Cerebellar cortex (tissue), 1 donor: ENCODE data around the gene TIGD3.
A peak's percentile ranks its signal among the peaks of the same experiment; 100 is the strongest.

Source experiments
- DNase-seq: peaks from one replicate; pipeline ENCODE4 v3.0.0-alpha.2; 2015; ENCODE audit warnings: low spot score

Gene TIGD3

DNA sequence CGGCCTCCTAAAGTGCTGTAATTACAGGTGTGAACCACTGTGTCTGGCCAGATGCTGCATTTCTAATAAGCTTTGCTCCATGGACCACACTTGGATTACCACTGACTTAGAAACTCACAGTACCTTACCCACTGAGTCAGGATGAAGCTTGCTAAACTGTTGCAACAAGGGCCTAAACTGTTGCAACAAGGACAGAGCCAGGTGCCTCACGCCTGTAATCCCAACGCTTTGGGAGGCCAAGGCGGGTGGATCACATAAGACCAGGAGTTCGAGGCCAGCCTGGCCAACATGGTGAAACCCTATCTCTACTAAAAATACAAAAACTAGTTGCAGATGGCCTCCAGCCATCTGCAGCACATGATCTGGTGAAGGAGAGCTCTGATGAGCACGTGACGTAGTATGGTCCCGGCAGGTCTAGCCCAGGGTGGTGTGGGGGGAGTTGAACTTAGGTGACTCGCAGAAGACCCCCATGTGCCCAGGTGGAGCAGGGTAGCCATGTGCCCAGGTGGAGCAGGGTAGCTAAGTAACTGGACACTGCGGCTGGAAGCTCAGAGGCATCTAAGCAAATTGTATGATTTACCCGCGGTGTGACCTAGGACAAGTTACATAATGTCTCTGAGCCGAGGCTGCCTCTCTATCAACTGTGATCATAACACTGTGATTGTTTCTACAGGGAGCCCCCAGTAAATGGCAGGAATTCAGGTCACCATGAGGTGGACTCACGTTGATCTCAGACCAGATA is 19.5 kb downstream of the TIGD3 start:
- DNase-seq, result no peak

DNA sequence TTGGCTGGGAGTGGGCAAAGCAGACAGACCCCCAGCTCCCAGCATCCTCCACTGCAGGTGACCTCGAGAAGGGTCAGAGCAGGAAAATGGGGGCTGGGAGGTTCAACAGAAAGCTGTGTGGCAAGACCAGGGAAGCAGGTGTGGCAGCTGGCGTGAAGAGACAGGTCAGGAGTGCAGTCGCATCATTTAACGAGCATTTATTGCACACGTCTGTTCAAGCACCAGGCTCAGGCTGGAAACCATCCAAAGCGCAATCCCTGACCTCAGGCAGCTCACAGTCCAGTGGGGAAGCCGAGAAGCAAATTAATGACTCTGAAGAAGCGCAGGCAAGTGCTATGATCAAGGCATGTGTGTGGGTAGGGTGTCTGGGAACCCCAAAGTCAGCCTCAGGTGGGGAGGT is 20.5 kb downstream of the TIGD3 start:
- no peak for DNase-seq

DNA sequence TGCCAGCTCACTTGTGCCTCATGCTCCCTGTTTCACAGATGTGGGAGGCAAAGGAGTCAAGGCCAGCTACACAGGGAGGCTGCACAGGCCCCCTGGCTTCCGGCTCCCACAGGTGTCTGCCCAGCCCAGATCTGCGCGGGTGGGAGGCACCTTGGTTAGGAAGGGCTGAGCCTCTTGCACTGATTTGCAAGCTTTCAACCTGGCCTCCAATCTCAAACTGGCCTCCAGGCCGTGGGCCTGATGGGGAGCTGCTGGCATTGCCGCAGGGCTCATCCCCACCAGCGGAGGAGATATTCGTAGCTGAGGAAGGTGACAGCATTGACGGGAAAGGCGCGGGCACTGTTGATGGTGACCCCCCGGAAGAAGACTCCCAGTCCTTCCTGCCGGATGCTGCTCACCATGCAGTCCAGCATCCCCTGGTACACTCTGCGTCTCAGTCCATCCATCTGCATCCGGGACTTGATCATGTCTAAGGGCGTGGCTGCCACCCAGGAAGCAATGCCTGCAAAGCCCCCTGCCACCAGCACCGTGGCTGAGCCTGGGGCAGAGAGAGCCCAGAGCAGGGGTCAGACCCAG is 21.7 kb downstream of the TIGD3 start:
- no peak for DNase-seq

DNA sequence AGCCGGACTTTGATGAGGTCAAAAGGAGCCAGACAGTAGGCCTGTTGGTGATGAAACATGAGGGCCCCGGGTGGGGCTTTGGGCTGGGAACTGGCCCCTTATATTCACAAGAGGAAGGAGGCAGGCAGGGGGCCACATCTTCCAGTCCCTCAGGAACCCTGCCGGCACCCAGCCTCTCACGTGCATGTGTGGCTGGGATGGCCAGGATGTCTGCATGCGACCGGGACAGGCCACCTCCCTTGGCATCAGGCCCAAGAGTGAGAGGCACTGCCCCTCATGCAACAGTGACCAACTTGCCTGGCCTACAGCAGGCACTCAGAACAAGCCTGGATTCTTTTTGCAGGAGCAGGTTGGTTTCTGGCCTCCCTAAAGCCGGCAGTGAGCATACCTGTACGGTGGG is 22.5 kb downstream of the TIGD3 start:
- DNase-seq, result no peak

DNA sequence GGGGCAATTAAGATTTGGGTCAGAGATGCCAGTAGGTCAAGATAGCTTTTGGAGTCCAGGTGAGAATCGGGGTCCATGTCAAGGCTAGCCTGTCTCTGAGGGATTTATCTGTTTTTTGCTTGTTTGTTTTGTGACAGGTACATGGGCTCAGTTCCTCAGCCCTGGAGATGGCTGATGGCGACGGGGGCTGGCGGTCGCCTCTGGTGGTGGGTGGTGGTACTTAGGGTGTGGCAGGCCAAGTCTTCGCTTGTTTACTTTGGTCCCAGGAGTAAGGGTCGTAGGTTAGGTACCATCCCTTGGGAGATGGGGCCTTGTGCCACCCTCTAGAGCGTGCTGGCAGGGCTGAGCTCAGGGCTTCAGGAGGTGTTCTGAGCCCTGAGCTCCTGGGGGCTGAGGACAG is 23.2 kb downstream of the TIGD3 start:
- no peak for DNase-seq

DNA sequence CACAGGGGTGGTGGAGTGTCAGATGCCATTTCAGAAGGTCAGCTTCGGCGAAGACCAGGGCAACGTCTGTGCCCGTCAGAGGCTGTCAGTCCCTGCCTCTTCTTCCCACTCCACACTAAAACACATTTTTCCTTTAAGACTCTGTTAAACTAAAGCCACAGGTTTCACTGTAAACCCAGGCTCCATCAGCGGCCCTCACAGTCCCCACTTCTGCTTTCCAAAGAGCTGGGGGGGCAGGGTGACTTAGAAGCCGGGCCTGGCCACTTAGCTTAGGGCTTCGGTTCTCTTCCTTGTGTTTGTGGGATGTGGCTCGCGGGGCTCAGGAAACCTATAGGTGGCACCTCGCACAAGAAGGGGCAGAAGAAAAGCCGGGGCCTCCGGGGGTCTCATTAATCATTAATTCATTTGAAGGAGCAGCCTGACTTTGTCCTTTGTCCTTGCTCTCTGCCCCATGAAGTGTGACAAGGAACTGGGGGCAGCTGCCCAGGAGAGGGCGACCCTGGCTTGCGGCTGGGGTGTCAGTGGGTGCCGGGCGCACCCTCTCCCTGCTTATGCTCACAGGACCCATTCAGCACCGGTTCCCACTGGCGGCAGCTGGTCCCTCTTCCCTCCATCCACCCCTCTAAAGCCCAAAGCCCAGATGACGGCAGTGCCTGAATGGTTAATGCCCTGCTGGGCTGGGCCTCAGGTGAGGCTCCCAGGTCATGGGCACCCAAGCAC is 23.8 kb downstream of the TIGD3 start:
- DNase-seq, result no peak

- DNase-seq, result no peak
Measured at GRCh38 chr11:65378928-65379638, 24.5 kb downstream of the TIGD3 start.

- no peak for DNase-seq
Measured at GRCh38 chr11:65379698-65380459, 25.3 kb downstream of the TIGD3 start.

DNA sequence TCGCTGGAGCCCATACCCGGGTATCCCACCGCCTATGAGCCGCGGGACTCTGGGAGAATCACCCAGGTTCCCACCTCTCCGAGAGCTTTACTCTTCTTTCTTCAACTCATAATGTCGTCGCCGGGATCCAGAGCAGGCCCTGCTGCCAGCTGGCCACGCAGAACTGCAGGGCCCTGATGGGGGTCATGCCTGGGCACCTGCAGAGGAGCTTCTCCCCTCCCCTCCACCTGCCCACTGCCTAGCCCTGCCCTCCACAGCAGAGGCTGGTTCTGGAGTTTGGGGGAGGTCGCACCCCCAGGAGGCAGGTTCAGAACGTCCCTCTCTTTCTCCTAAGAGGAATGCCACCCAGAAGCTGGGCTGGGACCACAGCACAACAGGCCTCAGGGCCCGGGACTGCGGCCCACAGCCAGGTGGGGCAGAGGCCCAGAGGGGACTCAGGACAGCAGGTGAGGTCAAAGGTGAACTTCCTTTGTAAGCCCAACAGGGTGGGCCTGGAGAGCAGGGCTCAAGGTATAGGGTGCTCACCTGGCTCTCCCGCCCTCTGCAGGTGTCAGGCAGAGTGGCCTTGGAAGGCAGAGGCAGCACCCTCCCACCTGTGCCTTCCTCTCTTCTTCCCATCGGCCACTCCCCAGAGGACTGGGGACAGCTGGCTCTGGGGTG is 26.0 kb downstream of the TIGD3 start:
- DNase-seq, result no peak

DNA sequence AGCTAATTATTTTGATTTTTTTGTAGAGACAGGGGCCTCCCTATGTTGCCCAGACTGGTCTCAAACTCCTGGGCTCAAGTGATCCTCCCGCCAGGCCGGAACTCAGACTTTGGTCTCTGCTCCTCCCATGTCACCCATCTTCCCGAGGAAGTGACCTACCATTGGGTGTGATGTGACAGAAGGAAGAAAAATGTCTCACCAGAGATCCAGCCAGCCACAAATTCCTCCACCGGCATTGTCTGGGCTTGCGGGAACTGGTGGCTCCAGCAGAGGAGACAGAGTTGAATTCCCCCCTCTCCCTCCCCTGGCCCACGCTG is 27.1 kb downstream of the TIGD3 start:
- DNase-seq, result no peak

GRCh38 chr11:65382033-65382803 is 27.7 kb downstream of the TIGD3 start, which contains the start of gene SLC25A45:
Gene SLC25A45, minus strand, starts transcription at chr11:65382646. Its CDS starts 695 bp downstream, at chr11:65381951.
- peak; percentile 63 for DNase-seq

DNA sequence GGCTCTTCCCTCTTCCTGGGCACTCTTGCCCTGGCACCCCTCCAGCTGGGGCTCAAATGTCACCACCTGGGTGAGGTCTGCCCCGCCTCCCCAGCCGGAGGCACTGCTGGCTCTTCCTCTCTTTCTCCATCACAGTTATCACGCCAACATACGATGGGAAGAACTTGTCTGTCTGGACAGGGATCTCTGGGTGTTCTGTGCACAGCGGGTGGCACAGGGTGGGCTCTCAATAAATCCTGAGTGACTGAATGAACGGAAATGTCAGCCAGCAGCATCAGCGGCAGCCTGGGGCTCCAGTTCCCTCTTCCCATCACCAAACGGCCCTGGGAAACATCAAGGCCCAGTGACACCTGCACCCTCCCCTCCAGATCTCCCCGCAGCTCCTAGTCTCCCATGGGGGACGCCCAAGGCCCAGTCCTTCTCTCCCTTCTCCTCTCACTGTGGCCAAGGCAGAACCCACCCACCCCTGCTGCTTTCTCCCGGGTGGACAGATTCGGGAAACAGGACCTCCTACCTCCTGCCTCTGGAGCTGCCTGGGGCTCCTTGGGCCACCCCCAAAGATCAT is 28.3 kb downstream of the TIGD3 start:
- no peak for DNase-seq

DNA sequence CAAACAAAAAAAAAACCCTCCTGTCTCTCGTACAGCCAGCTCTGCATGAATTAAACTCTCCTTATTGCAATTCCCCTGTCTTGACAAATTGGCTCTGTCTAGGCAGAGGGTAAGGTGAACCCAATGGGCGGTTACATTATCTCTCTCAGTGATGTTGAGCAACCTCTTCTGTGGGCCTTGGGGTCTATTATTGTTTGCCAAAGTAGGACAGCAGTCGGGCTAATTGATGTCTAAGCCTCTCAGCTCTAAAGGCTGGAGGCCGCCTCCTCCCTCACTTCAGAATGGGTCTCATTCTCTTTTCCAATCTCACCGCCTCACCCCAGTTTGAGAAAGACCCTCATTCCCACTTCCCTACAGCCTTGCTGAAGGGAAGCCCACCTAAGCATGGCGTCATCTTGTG is 29.2 kb downstream of the TIGD3 start:
- DNase-seq, result no peak

DNA sequence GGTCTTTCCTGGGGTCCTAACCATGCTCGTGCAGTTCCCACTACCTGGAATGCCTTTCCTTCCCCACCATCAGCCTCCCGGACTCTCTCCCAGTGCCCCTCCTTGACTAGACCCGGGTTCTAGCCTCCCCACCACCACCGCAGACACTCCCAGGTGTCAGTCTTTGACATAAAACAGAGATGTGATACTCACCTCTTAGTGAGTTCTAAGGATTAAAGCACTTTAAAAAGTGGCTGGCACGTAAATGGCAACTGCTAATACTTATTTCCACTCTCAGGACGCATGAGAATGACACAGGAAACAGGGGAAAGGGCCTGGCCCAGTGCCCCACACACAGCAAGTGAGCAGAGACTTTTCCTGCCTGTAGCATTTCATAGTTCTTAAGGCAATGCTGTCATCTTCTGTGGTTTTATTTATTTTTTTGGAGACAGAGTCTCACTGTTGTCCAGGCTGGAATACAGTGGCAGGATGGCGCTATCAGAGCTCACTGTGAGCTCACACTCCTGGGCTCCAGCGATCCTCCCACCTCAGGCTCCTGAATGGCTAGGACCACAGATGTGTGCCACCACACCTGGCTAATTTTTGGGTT is 29.8 kb downstream of the TIGD3 start:
- DNase-seq, result no peak

- peak; percentile 80 for DNase-seq
Measured at GRCh38 chr11:65386307-65387140, 32.0 kb downstream of the TIGD3 start, which contains the start of gene FRMD8. Gene FRMD8, plus strand, starts transcription at chr11:65386637. Its CDS starts 400 bp downstream, at chr11:65387037.

DNA sequence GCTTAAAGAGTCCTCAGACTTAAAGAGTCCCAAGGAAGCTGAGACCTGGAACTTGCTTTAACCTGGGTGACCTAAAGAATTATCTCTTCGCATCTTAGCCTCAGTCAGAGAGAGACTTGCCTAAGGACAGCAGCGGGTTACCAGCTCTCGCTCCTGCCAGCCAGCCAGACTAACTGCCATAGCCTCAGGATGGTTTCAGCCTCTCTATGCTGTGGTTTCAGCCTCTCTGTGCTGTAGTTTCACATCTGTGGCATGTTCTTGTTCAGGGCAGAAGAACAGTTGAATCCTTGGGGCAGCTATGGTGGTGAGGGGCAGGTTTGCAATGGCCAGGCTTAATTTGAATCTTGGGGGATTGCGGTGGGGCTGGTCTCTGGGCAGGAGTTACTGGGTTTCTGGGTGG is 34.2 kb downstream of the TIGD3 start:
- DNase-seq, result peak; percentile 25

GRCh38 chr11:65389294-65389980 is 34.9 kb downstream of the TIGD3 start:
- DNase-seq, result peak; percentile 14
